Ishikawa (cell line): Measurements from ENCODE around the gene AFG1L.

Experiments
- CEBPB ChIP-seq: IDR thresholded peaks from 2 replicates; pipeline ENCODE4 v1.6.1; 2012
- CREB1 ChIP-seq: IDR thresholded peaks from 2 replicates; pipeline ENCODE4 v1.6.1; 2012; ENCODE audit warnings: low read depth
- EGR1 ChIP-seq: IDR thresholded peaks from 2 replicates; pipeline ENCODE4 v1.6.1; 2012
- EP300 ChIP-seq: IDR thresholded peaks from 2 replicates; pipeline ENCODE4 v1.6.1; 2012; ENCODE audit warnings: borderline replicate concordance
- FOXM1 ChIP-seq: IDR thresholded peaks from 2 replicates; pipeline ENCODE4 v1.6.1; 2012; ENCODE audit warnings: low read depth, borderline replicate concordance
- NFIC ChIP-seq: IDR thresholded peaks from 2 replicates; pipeline ENCODE4 v1.6.1; 2012
- RAD21 ChIP-seq: IDR thresholded peaks from 2 replicates; pipeline ENCODE4 v1.6.1; 2012; ENCODE audit warnings: low read depth
- TAF1 ChIP-seq: IDR thresholded peaks from 2 replicates; pipeline ENCODE4 v1.6.1; 2012; ENCODE audit warnings: low read depth, mild to moderate bottlenecking
- TCF12 ChIP-seq: IDR thresholded peaks from 2 replicates; pipeline ENCODE4 v1.6.1; 2012; ENCODE audit warnings: low read depth
- TEAD4 ChIP-seq: IDR thresholded peaks from 2 replicates; pipeline ENCODE4 v1.6.1; 2012
- YY1 ChIP-seq: IDR thresholded peaks from 2 replicates; pipeline ENCODE4 v1.6.1; 2012; ENCODE audit warnings: low read depth
- ZBTB7A ChIP-seq: IDR thresholded peaks from 2 replicates; pipeline ENCODE4 v1.6.1; 2012; ENCODE audit warnings: low read depth
- TF ChIP-seq, protein P1 (sequence below): IDR thresholded peaks from 2 replicates; pipeline ENCODE4 v1.6.1; 2012; ENCODE audit warnings: low read depth, mild to moderate bottlenecking
- TF ChIP-seq, protein P2 (sequence below): IDR thresholded peaks from 2 replicates; pipeline ENCODE4 v1.6.1; 2012
- TF ChIP-seq, protein P3 (sequence below): IDR thresholded peaks from 2 replicates; pipeline ENCODE4 v1.6.1; 2012

Gene AFG1L

DNA sequence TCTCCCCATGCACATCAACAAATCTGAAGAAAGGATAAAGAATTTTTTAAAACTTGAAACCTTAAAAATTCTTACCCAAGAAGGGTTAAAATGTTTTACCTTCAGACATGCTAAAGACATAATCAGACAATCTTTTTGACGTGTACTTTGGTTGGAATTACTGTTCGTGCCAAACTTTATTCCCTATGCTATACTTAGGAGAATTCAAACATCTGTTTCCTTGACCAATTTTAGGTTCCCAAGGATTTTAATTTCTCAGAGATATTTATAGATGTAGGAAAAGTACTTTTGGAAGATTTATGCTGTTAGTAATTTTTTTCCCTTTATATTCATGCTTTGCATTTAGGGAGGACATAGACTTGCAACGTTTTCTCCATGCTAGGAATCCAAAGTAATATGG lies 108.4 kb downstream of the AFG1L start:
- TF ChIP-seq, protein P1, sequence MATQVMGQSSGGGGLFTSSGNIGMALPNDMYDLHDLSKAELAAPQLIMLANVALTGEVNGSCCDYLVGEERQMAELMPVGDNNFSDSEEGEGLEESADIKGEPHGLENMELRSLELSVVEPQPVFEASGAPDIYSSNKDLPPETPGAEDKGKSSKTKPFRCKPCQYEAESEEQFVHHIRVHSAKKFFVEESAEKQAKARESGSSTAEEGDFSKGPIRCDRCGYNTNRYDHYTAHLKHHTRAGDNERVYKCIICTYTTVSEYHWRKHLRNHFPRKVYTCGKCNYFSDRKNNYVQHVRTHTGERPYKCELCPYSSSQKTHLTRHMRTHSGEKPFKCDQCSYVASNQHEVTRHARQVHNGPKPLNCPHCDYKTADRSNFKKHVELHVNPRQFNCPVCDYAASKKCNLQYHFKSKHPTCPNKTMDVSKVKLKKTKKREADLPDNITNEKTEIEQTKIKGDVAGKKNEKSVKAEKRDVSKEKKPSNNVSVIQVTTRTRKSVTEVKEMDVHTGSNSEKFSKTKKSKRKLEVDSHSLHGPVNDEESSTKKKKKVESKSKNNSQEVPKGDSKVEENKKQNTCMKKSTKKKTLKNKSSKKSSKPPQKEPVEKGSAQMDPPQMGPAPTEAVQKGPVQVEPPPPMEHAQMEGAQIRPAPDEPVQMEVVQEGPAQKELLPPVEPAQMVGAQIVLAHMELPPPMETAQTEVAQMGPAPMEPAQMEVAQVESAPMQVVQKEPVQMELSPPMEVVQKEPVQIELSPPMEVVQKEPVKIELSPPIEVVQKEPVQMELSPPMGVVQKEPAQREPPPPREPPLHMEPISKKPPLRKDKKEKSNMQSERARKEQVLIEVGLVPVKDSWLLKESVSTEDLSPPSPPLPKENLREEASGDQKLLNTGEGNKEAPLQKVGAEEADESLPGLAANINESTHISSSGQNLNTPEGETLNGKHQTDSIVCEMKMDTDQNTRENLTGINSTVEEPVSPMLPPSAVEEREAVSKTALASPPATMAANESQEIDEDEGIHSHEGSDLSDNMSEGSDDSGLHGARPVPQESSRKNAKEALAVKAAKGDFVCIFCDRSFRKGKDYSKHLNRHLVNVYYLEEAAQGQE = no peak
- TF ChIP-seq TEAD4 (no peak), CEBPB (no peak), TAF1 (no peak), ZBTB7A (no peak), EGR1 (no peak), EP300 (no peak)
- TF ChIP-seq, protein P2, sequence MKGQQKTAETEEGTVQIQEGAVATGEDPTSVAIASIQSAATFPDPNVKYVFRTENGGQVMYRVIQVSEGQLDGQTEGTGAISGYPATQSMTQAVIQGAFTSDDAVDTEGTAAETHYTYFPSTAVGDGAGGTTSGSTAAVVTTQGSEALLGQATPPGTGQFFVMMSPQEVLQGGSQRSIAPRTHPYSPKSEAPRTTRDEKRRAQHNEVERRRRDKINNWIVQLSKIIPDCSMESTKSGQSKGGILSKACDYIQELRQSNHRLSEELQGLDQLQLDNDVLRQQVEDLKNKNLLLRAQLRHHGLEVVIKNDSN = no peak

DNA sequence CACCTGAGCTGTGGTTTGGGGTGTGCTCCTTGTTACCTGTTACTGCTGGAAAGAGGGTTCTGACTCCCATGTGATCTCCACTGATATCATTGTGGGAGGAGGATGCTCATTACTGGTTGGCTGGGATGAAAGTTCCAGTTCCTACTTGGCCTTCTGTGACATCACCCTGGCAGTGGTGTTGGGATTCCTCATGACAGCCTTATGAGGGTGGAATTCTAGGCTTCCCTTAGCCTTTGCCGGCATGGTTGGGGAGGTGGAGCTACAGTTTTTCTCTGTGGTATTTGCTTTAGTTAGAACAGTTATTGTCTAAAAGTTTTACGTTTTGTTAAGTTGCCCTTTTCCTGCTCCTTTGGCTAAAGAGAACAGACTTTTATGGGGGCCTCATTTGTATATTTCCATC lies 112.1 kb downstream of the AFG1L start:
- TF ChIP-seq TAF1 (no peak), NFIC (no peak), YY1 (no peak), FOXM1 (no peak), EGR1 (no peak), EP300 (no peak), CEBPB (no peak), TCF12 (no peak), CREB1 (no peak), ZBTB7A (no peak)
- TF ChIP-seq, protein P1 = no peak

DNA sequence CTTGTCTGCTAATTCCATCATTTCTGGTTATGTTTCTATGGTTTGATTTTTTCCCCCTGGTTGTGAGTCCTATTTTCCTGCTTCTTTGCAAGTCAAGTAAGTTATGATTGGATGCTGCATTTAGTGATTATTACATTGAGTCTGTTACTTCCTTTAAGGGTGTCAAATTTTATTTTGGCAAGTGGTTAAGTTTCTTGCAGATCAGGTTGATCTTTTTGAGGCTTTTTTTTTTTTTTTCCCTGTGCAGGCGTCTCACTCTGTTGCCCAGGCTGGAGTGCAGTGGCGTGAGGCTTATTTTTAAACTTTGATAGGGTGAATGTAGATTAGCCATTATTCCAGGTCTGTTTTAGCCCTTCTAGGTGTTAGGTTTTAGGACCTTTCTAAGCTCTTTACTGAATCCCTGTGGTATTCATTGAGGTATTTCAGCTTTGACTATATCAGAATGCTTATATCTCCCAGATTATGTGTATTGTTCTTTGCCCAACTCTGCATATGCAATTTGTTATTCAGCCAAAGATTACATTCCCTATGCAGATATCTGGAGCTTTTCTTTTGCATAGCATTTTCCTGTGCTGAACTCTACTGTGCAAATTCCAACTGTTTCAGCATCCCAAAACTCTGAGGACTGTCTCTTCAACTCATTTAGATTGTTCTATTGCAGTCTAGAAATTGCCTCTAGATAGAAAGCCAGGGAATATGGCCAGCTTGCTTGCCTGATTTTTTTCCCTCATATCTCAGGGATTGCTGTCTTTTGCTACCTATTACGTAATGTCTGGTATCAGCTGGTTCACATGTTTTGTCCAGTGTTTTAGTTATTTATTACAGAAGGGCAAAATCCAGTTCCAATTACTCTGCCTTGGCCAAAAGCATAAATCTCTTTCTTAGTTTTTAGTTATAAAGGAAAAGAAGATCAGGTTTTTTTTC lies 113.3 kb downstream of the AFG1L start:
- TF ChIP-seq, protein P2 = no peak
- TF ChIP-seq CREB1 (no peak), CEBPB (no peak), ZBTB7A (no peak), TCF12 (no peak), TAF1 (no peak), YY1 (no peak), NFIC (no peak), EP300 (no peak)
- TF ChIP-seq, protein P3, sequence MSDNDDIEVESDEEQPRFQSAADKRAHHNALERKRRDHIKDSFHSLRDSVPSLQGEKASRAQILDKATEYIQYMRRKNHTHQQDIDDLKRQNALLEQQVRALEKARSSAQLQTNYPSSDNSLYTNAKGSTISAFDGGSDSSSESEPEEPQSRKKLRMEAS = no peak

DNA sequence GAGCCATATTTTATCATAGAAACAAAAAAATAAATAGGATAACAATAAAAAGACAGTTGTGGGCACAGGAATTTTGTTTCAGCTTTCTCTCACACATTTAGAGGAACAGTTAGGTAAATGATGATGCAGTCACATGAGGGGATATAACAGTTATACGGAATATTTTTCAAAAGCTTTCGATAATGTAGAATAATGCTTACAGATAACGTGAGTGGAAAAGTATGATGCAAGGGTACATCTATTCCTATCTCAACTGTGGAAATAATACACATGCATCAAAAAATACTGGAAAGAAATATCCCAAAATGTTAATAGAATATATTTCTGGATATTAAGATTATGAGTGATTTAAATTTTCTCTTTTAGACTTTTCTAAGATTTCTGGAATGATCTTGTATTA lies 114.0 kb downstream of the AFG1L start:
- TF ChIP-seq RAD21 = no peak
- no peak for TF ChIP-seq NFIC
- TF ChIP-seq CEBPB = no peak
- no peak for TF ChIP-seq CREB1
- no peak for TF ChIP-seq TCF12
- TF ChIP-seq, protein P1 = no peak
- no peak for TF ChIP-seq TEAD4
- TF ChIP-seq EGR1 = no peak
- TF ChIP-seq EP300 = no peak
- no peak for TF ChIP-seq ZBTB7A
- no peak for TF ChIP-seq FOXM1
- TF ChIP-seq, protein P3 = no peak
- no peak for TF ChIP-seq TAF1
